A673 (cell line): ENCODE measurements around the gene VWA2. TPM values are rescaled to one million over a fixed set of nuclear protein-coding genes. Genes with fewer than 3 reads are reported as not detected.

ENCODE experiments used
- BruUV-seq: library from RNA; stranded (reverse); fragments of 400-500 nt; replicated peaks from 2 replicates; lab custom pipeline; 2021; lab: Mats Ljungman, UMichigan
- CTCF ChIA-PET: fragments of 300-600 bp; sonication (Branson Sonifier 250); formaldehyde crosslinking; loops from one replicate; lab custom pipeline; 2022; ENCODE audit warnings: antibody characterized with exemption; lab: Charles Lee
- POLR2A ChIA-PET: fragments of 300-600 bp; sonication (Branson Sonifier 250); formaldehyde crosslinking; loops from one replicate; lab custom pipeline; 2022; ENCODE audit warnings: antibody characterized with exemption; ENCODE audit not compliant: low non-redundant PET; lab: Charles Lee
- DNase-seq: peaks from one replicate; pipeline ENCODE4 v3.0.0-alpha.2; 2015; ENCODE audit warnings: low spot score
- H3K27ac ChIP-seq: fragments of 200-600 bp; sonication (generic); 2 replicates; pipeline ENCODE4 v1.5.1; 2016; ENCODE audit warnings: mixed run types, low read depth, mild to moderate bottlenecking, mixed read lengths, antibody characterized with exemption, low read length; ENCODE audit not compliant: poor library complexity, severe bottlenecking
- H3K27me3 ChIP-seq: fragments of 200-600 bp; sonication (generic); replicated peaks from 2 replicates; pipeline ENCODE4 v1.6.1; 2017; ENCODE audit warnings: mixed run types, low read depth, mild to moderate bottlenecking, mixed read lengths, antibody characterized with exemption, low read length; ENCODE audit not compliant: insufficient read depth, poor library complexity
- H3K36me3 ChIP-seq: fragments of 200-600 bp; sonication (generic); 2 replicates; pipeline ENCODE4 v1.6.1; 2016; ENCODE audit warnings: mixed run types, mild to moderate bottlenecking, mixed read lengths, antibody characterized with exemption, low read length; ENCODE audit not compliant: insufficient read depth, poor library complexity, severe bottlenecking
- H3K4me1 ChIP-seq: fragments of 200-600 bp; sonication (generic); 2 replicates; pipeline ENCODE4 v1.6.1; 2017; ENCODE audit warnings: mixed run types, mild to moderate bottlenecking, mixed read lengths, antibody characterized with exemption, low read length; ENCODE audit not compliant: insufficient read depth, poor library complexity, severe bottlenecking
- H3K4me3 ChIP-seq: fragments of 200-600 bp; sonication (generic); 2 replicates; pipeline ENCODE4 v1.5.1; 2016; ENCODE audit warnings: low read depth, mixed run types, mild to moderate bottlenecking, mixed read lengths, low read length; ENCODE audit not compliant: poor library complexity, severe bottlenecking
- H3K9me3 ChIP-seq: fragments of 200-600 bp; sonication (generic); 2 replicates; pipeline ENCODE4 v1.6.1; 2016; ENCODE audit warnings: mixed run types, low read depth, mild to moderate bottlenecking, mixed read lengths, antibody characterized with exemption, low read length; ENCODE audit not compliant: poor library complexity, severe bottlenecking
- CTCF ChIP-seq: fragments of 300-800, 200-600 bp; sonication (generic); conservative IDR thresholded peaks from 2 replicates; pipeline ENCODE4 v1.5.1; 2017; ENCODE audit warnings: low read depth, mild to moderate bottlenecking, antibody characterized with exemption, low read length, moderate library complexity, mixed read lengths
- EZH2 ChIP-seq: fragments of 200-600 bp; sonication (generic); IDR thresholded peaks from 2 replicates; pipeline ENCODE4 v1.6.1; 2017; ENCODE audit warnings: borderline replicate concordance, low read depth, mild to moderate bottlenecking, mixed read lengths, antibody characterized with exemption, low read length; ENCODE audit not compliant: poor library complexity, severe bottlenecking
- intact Hi-C: fragments of 100-400 bp; cut with micrococcal nuclease; formaldehyde crosslinking; loops from one replicate; pipeline ENCODE4 v1.10.0; 2022; ENCODE audit not compliant: unreplicated experiment
- total RNA-seq: library from RNA; stranded (reverse); gene quantifications from 2 replicates; pipeline ENCODE4 v1.2.3, GENCODE V29; 2021

Gene VWA2
- total RNA-seq, 1 experiment from 2014 or later = not detected

GRCh38 chr10:114337510-114338462 lies 98.7 kb downstream of the VWA2 start:
- no TSS peak for BruUV-seq
- Histone ChIP-seq H3K27me3 (no peaks in the 10 kb centered on the region), H3K4me1 (no peaks in the 10 kb centered on the region), H3K9me3 (no peaks in the 10 kb centered on the region), H3K27ac (no peak overlapping the region), H3K4me3 (no peak overlapping the region), H3K36me3 (no peaks in the 10 kb centered on the region)
- DNase-seq = no peak
- ChIA-PET POLR2A (no interaction called here), CTCF (no interaction called here)
- intact Hi-C loops = no loop called here
- TF ChIP-seq CTCF = no peak
- TF ChIP-seq EZH2 = no peak

- no peaks in the 10 kb centered on the region for H3K36me3 ChIP-seq
- no peaks in the 10 kb centered on the region for H3K27me3 ChIP-seq
- H3K9me3 ChIP-seq = no peaks in the 10 kb centered on the region
- no peak for DNase-seq
- intact Hi-C loops = no loop called here
- BruUV-seq = no TSS peak
- TF ChIP-seq CTCF = no peak
- no peak for TF ChIP-seq EZH2
- H3K4me1 ChIP-seq = no peaks in the 10 kb centered on the region
- ChIA-PET CTCF (interaction anchor here (0.7 kb wide), 1 partner anchor 37 kb away, joined by 9 read pairs; no protein-coding TSS in a partner anchor), POLR2A (no interaction called here)
- H3K4me3 ChIP-seq = no peak overlapping the region
- no peak overlapping the region for H3K27ac ChIP-seq
Measured at GRCh38 chr10:114340816-114341215, 101.8 kb downstream of the VWA2 start.

Other genes starting within 250 kb of the VWA2 start
- gene ADRB1, start 195.4 kb upstream of the VWA2 start, total RNA-seq = 81.6 and 85.2 TPM in 2 replicates
- 10.9 and 11.5 TPM in 2 replicates for gene CCDC186, start 65.1 kb upstream of the VWA2 start, total RNA-seq
- gene TDRD1, start 59.9 kb upstream of the VWA2 start, total RNA-seq = not detected in 2 replicates
- gene AFAP1L2, start 165.2 kb downstream of the VWA2 start, total RNA-seq = not detected in 2 replicates